ENCODE measurements around the gene PPP1R18.

- TF ChIP-seq, protein P1, sequence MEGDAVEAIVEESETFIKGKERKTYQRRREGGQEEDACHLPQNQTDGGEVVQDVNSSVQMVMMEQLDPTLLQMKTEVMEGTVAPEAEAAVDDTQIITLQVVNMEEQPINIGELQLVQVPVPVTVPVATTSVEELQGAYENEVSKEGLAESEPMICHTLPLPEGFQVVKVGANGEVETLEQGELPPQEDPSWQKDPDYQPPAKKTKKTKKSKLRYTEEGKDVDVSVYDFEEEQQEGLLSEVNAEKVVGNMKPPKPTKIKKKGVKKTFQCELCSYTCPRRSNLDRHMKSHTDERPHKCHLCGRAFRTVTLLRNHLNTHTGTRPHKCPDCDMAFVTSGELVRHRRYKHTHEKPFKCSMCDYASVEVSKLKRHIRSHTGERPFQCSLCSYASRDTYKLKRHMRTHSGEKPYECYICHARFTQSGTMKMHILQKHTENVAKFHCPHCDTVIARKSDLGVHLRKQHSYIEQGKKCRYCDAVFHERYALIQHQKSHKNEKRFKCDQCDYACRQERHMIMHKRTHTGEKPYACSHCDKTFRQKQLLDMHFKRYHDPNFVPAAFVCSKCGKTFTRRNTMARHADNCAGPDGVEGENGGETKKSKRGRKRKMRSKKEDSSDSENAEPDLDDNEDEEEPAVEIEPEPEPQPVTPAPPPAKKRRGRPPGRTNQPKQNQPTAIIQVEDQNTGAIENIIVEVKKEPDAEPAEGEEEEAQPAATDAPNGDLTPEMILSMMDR (IDR thresholded peaks at IDR 0.05), result no peak
- TF ChIP-seq ZFX (IDR thresholded peaks at IDR 0.05; ENCODE audit: borderline replicate concordance), result no peak
Observed at GRCh38 chr6:30644769-30645168, 41.7 kb downstream of the PPP1R18 start.
